Measurements from ENCODE around the gene PHKG2. TPM values are rescaled to one million over a fixed set of nuclear protein-coding genes. Genes with fewer than 3 reads are reported as not detected.

The PHKG2 gene
- total RNA-seq, 1 donor from 2014 or later: 31.1 TPM

DNA sequence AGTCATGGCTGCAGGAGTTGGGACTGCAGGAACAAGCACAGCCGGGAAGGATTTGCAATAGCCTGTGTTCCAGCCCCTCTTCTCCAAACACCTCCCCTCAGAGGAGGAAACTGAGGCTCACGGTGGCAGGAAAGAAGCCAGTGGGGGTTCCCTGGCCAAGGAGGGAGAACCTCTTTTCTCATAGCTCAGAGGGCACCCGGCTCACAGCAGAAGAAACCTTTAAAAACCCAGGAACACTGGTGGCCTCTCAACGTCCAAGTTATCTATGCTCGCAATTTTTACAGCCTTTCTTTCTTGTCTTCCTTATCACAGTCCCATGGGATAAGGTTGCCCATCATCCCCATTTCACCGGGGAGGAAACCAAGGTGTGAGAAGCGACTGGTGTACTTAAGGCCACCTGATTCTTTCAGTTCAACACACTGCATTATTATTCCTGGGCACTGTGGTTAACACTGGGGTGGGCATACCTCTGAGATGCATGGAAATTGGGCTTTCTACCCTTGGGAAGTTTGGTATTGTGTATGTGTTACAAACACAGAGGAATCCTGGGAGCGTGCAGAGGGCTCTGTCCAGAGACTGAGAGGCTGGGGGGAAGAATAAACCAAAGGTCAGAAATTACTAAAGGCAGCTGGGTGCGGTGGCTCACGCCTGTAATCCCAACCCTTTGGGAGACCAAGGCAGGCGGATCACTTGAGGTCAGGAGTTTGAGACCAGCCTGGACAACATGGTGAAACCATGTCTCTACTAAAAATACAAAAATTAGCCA, 39.6 kb downstream of the PHKG2 start:
- Mint-ChIP-seq H3K4me1 (ENCODE audit: unreplicated experiment) (peaks cover 21% of the 10 kb centered on the region), H3K36me3 (ENCODE audit: unreplicated experiment) (peaks cover 8% of the 10 kb centered on the region), H3K27ac (ENCODE audit: unreplicated experiment) (peak overlapping the region; percentile 88), H3K4me3 (ENCODE audit: unreplicated experiment) (peak overlapping the region; percentile 87), H3K9me3 (ENCODE audit: unreplicated experiment) (no peaks in the 10 kb centered on the region), H3K27me3 (ENCODE audit: unreplicated experiment) (no peaks in the 10 kb centered on the region)
- TF ChIP-seq, protein P1, sequence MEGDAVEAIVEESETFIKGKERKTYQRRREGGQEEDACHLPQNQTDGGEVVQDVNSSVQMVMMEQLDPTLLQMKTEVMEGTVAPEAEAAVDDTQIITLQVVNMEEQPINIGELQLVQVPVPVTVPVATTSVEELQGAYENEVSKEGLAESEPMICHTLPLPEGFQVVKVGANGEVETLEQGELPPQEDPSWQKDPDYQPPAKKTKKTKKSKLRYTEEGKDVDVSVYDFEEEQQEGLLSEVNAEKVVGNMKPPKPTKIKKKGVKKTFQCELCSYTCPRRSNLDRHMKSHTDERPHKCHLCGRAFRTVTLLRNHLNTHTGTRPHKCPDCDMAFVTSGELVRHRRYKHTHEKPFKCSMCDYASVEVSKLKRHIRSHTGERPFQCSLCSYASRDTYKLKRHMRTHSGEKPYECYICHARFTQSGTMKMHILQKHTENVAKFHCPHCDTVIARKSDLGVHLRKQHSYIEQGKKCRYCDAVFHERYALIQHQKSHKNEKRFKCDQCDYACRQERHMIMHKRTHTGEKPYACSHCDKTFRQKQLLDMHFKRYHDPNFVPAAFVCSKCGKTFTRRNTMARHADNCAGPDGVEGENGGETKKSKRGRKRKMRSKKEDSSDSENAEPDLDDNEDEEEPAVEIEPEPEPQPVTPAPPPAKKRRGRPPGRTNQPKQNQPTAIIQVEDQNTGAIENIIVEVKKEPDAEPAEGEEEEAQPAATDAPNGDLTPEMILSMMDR (IDR thresholded peaks at IDR 0.05): no peak
- DNase-seq (ENCODE audit: extremely low spot score, unreplicated experiment): no peak

DNA sequence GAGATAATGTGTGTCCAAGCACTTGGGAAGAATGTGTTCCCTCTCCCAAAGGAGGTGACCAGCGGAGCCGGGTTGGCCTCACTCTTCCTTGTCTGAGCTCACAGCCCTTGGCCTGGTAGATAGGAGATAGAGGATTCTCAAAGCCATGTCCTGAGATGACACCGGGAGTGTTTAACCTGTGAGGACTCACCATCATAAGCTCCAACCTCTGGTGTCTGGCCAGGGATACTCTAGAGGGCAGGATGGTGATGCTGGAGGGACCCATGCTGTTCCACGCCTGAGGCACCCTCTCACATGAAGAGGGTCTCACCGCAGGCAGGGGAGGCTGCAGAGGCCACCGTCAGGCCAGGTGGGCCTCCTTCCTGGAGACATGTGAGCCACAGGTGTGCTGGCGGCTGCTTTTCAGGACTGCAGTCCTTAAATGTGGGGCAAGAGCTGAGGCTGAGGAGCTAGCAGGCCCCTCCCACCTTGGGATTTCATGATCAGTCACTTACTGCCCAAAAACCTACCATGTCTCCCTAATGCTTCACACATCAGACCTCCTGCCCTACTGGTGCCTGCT, 45.4 kb downstream of the PHKG2 start:
- DNase-seq (ENCODE audit: extremely low spot score, unreplicated experiment): no peak
- Mint-ChIP-seq H3K4me1 (ENCODE audit: unreplicated experiment) (no peaks in the 10 kb centered on the region), H3K4me3 (ENCODE audit: unreplicated experiment) (no peak overlapping the region), H3K27me3 (ENCODE audit: unreplicated experiment) (no peaks in the 10 kb centered on the region), H3K9me3 (ENCODE audit: unreplicated experiment) (no peaks in the 10 kb centered on the region), H3K27ac (ENCODE audit: unreplicated experiment) (no peak overlapping the region), H3K36me3 (ENCODE audit: unreplicated experiment) (no peaks in the 10 kb centered on the region)
- TF ChIP-seq, protein P1 (IDR thresholded peaks at IDR 0.05): no peak

DNA sequence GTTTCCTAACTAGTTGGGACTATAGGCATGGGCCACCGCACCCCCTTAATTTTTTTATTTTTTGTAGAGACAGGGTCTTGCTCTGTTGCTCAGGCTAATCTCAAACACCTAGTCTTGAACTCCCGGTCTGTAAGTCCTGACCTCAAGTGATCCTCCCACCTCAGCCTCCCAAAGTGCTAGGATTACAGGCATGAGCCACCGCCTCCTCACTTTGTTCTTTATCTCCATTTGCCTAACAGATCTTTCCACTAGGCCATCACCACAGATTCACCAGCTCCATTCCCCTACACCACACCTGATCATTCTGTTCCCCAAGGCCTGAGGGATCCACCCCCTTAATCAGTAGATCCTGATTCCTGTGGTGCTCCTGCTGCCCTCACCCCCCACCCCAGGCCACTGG, 46.4 kb downstream of the PHKG2 start:
- no peaks in the 10 kb centered on the region for H3K27me3 Mint-ChIP-seq (ENCODE audit: unreplicated experiment)
- TF ChIP-seq, protein P1 (IDR thresholded peaks at IDR 0.05): no peak
- H3K4me3 Mint-ChIP-seq (ENCODE audit: unreplicated experiment): no peak overlapping the region
- H3K9me3 Mint-ChIP-seq (ENCODE audit: unreplicated experiment): no peaks in the 10 kb centered on the region
- no peak overlapping the region for H3K27ac Mint-ChIP-seq (ENCODE audit: unreplicated experiment)
- no peaks in the 10 kb centered on the region for H3K4me1 Mint-ChIP-seq (ENCODE audit: unreplicated experiment)
- H3K36me3 Mint-ChIP-seq (ENCODE audit: unreplicated experiment): no peaks in the 10 kb centered on the region
- DNase-seq (ENCODE audit: extremely low spot score, unreplicated experiment): no peak

DNA sequence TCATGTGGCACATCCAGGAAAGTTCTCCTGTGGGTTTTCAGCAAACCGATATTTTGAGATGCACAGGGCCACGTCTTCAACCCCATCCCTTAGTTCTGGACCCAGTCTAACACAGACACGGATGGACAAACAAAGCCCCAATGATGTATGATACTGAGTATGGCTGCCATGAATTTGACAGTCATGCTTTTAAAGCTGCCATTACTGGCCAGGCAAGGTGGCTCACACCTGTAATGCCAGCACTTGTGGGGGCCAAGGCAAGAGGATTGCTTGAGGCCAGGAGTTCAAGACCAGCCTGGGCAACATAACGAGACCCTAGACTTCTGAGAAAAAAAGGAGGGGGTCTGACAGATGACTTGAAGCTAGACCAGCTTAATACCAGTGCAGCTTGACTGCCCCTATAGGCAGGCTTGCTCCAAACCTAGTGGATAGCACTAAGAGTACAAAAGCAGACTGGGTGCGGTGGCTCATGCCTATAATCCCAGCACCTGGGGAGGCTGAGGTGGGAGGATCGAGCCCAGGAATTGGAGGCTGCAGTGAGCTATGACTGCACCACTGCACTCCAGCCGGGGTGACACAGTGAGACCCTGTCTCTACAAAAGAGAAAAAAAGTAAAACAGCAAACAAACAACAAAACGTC, 49.6 kb downstream of the PHKG2 start:
- H3K9me3 Mint-ChIP-seq (ENCODE audit: unreplicated experiment): no peaks in the 10 kb centered on the region
- no peaks in the 10 kb centered on the region for H3K27me3 Mint-ChIP-seq (ENCODE audit: unreplicated experiment)
- TF ChIP-seq, protein P1 (IDR thresholded peaks at IDR 0.05): no peak
- no peak overlapping the region for H3K27ac Mint-ChIP-seq (ENCODE audit: unreplicated experiment)
- H3K4me3 Mint-ChIP-seq (ENCODE audit: unreplicated experiment): no peak overlapping the region
- no peak for DNase-seq (ENCODE audit: extremely low spot score, unreplicated experiment)
- no peaks in the 10 kb centered on the region for H3K36me3 Mint-ChIP-seq (ENCODE audit: unreplicated experiment)
- no peaks in the 10 kb centered on the region for H3K4me1 Mint-ChIP-seq (ENCODE audit: unreplicated experiment)

Other genes with a start within 250 kb of the PHKG2 start
- gene ZNF768, start 221.9 kb upstream of the PHKG2 start, total RNA-seq: 36.4 and 37.1 TPM in 2 replicates
- 4.3 and 4.8 TPM in 2 replicates for gene ZNF747, start 213.6 kb upstream of the PHKG2 start, total RNA-seq
- 10.1 and 12.1 TPM in 2 replicates for gene ZNF764, start 190.1 kb upstream of the PHKG2 start, total RNA-seq
- gene ZNF688, start 176.7 kb upstream of the PHKG2 start, total RNA-seq: 10.9 and 11.3 TPM in 2 replicates
- gene ZNF785, start 162.7 kb upstream of the PHKG2 start, total RNA-seq: 14.8 and 19.8 TPM in 2 replicates
- gene ZNF689, start 138.0 kb upstream of the PHKG2 start, total RNA-seq: 8.8 and 9.1 TPM in 2 replicates
- gene PRR14, start 97.5 kb upstream of the PHKG2 start, total RNA-seq: 44.7 and 52.0 TPM in 2 replicates
- 66.5 and 67.4 TPM in 2 replicates for gene FBRS, start 90.0 kb upstream of the PHKG2 start, total RNA-seq
- 69.2 and 73.5 TPM in 2 replicates for gene SRCAP, start 49.3 kb upstream of the PHKG2 start, total RNA-seq
- gene CFAP119, start 13.6 kb downstream of the PHKG2 start, total RNA-seq: 5.0 and 9.7 TPM in 2 replicates
- 116 and 118 TPM in 2 replicates for gene RNF40, start 13.9 kb downstream of the PHKG2 start, total RNA-seq
- 26.7 and 27.2 TPM in 2 replicates for gene ZNF629, start 38.8 kb downstream of the PHKG2 start, total RNA-seq
- gene BCL7C, start 145.7 kb downstream of the PHKG2 start, total RNA-seq: 37.6 and 38.1 TPM in 2 replicates
- 5.1 and 6.0 TPM in 2 replicates for gene CTF1, start 148.2 kb downstream of the PHKG2 start, total RNA-seq
- gene FBXL19, start 175.1 kb downstream of the PHKG2 start, total RNA-seq: 23.1 and 24.3 TPM in 2 replicates
- 25.2 and 30.0 TPM in 2 replicates for gene ORAI3, start 200.6 kb downstream of the PHKG2 start, total RNA-seq
- gene SETD1A, start 209.3 kb downstream of the PHKG2 start, total RNA-seq: 20.1 and 22.6 TPM in 2 replicates
- gene HSD3B7, start 236.8 kb downstream of the PHKG2 start, total RNA-seq: 7.5 and 7.6 TPM in 2 replicates